WTC11 (cell line): ENCODE results near the gene PCDH1. TPM values are rescaled to one million over a fixed set of nuclear protein-coding genes. Genes with fewer than 3 reads are reported as not detected.

Experiments
- AFF4 ChIP-seq: sonication (generic); formaldehyde crosslinking; IDR thresholded peaks from 2 replicates; pipeline ENCODE4 v1.8.1; 2023; ENCODE audit warnings: mild to moderate bottlenecking, missing genetic modification reagents, borderline replicate concordance
- CBFB ChIP-seq: sonication (generic); formaldehyde crosslinking; IDR thresholded peaks from 2 replicates; pipeline ENCODE4 v1.8.1; 2022; ENCODE audit warnings: mild to moderate bottlenecking, low read depth, missing genetic modification reagents
- CREB1 ChIP-seq: sonication (generic); formaldehyde crosslinking; IDR thresholded peaks from 2 replicates; pipeline ENCODE4 v1.8.0; 2023; ENCODE audit warnings: mild to moderate bottlenecking, missing genetic modification reagents
- E2F5 ChIP-seq: sonication (generic); formaldehyde crosslinking; IDR thresholded peaks from 2 replicates; pipeline ENCODE4 v1.8.1; 2022; ENCODE audit warnings: mild to moderate bottlenecking, moderate library complexity, missing genetic modification reagents
- ETV6 ChIP-seq: sonication (generic); formaldehyde crosslinking; IDR thresholded peaks from 2 replicates; pipeline ENCODE4 v1.8.1; 2022; ENCODE audit warnings: mild to moderate bottlenecking, missing genetic modification reagents
- FOXP1 ChIP-seq: sonication (generic); formaldehyde crosslinking; IDR thresholded peaks from 2 replicates; pipeline ENCODE4 v1.8.0; 2022; ENCODE audit warnings: missing genetic modification reagents, mild to moderate bottlenecking, moderate library complexity, borderline replicate concordance
- GABPB1 ChIP-seq: sonication (generic); formaldehyde crosslinking; IDR thresholded peaks from 2 replicates; pipeline ENCODE4 v1.8.1; 2023; ENCODE audit warnings: mild to moderate bottlenecking, missing genetic modification reagents
- HMGXB4 ChIP-seq: sonication (generic); formaldehyde crosslinking; IDR thresholded peaks from 2 replicates; pipeline ENCODE4 v1.8.1; 2023; ENCODE audit warnings: mild to moderate bottlenecking, moderate library complexity, missing genetic modification reagents
- IRF2 ChIP-seq: sonication (generic); formaldehyde crosslinking; IDR thresholded peaks from 2 replicates; pipeline ENCODE4 v1.8.0; 2022; ENCODE audit warnings: low read depth, missing genetic modification reagents, borderline replicate concordance
- KAT7 ChIP-seq: sonication (generic); formaldehyde crosslinking; IDR thresholded peaks from 2 replicates; pipeline ENCODE4 v1.8.1; 2023; ENCODE audit warnings: missing genetic modification reagents, mild to moderate bottlenecking, borderline replicate concordance
- MLX ChIP-seq: sonication (generic); formaldehyde crosslinking; IDR thresholded peaks from 2 replicates; pipeline ENCODE4 v1.8.1; 2023; ENCODE audit warnings: mild to moderate bottlenecking, missing genetic modification reagents, moderate library complexity
- MYBL2 ChIP-seq: sonication (generic); formaldehyde crosslinking; IDR thresholded peaks from 2 replicates; pipeline ENCODE4 v1.8.1; 2023; ENCODE audit warnings: mild to moderate bottlenecking, moderate library complexity, missing genetic modification reagents
- PRRX2 ChIP-seq: fragments of 250-450 bp; sonication (Bioruptor Pico); IDR thresholded peaks from 2 replicates; pipeline ENCODE4 v1.8.0; 2021; ENCODE audit warnings: mild to moderate bottlenecking
- RELA ChIP-seq: sonication (generic); formaldehyde crosslinking; IDR thresholded peaks from 2 replicates; pipeline ENCODE4 v1.8.1; 2022; ENCODE audit warnings: missing genetic modification reagents, mild to moderate bottlenecking, borderline replicate concordance
- SMAD3 ChIP-seq: sonication (generic); formaldehyde crosslinking; IDR thresholded peaks from 2 replicates; pipeline ENCODE4 v1.8.0; 2022; ENCODE audit warnings: missing genetic modification reagents, mild to moderate bottlenecking, borderline replicate concordance
- TEAD1 ChIP-seq: sonication (generic); formaldehyde crosslinking; IDR thresholded peaks from 2 replicates; pipeline ENCODE4 v1.8.0; 2022; ENCODE audit warnings: mild to moderate bottlenecking, missing genetic modification reagents
- TP53 ChIP-seq: sonication (generic); formaldehyde crosslinking; IDR thresholded peaks from 2 replicates; pipeline ENCODE4 v1.8.1; 2023; ENCODE audit warnings: mild to moderate bottlenecking, missing genetic modification reagents
- ZBTB21 ChIP-seq: sonication (generic); formaldehyde crosslinking; IDR thresholded peaks from 2 replicates; pipeline ENCODE4 v1.8.1; 2023; ENCODE audit warnings: mild to moderate bottlenecking, missing genetic modification reagents, borderline replicate concordance
- ZBTB43 ChIP-seq: sonication (generic); formaldehyde crosslinking; IDR thresholded peaks from 2 replicates; pipeline ENCODE4 v1.8.1; 2023; ENCODE audit warnings: mild to moderate bottlenecking, missing genetic modification reagents
- ZNF263 ChIP-seq: sonication (generic); formaldehyde crosslinking; IDR thresholded peaks from 2 replicates; pipeline ENCODE4 v1.8.1; 2022; ENCODE audit warnings: low read depth, mild to moderate bottlenecking, moderate library complexity, missing genetic modification reagents
- ZNF281 ChIP-seq: sonication (generic); formaldehyde crosslinking; IDR thresholded peaks from 2 replicates; pipeline ENCODE4 v1.8.0; 2023; ENCODE audit warnings: mild to moderate bottlenecking, missing genetic modification reagents
- ZNF423 ChIP-seq: fragments of 250-450 bp; sonication (Bioruptor Pico); IDR thresholded peaks from 2 replicates; pipeline ENCODE4 v2.1.2; 2022; ENCODE audit warnings: mild to moderate bottlenecking, moderate library complexity
- ZNF425 ChIP-seq: fragments of 250-450 bp; sonication (Bioruptor Pico); conservative IDR thresholded peaks from 2 replicates; pipeline ENCODE4 v1.9.0; 2021; ENCODE audit warnings: mild to moderate bottlenecking
- total RNA-seq: library from RNA; stranded (reverse); gene quantifications from 3 replicates; pipeline ENCODE4 v1.2.3, GENCODE V29; 2021

Gene PCDH1
- total RNA-seq, 1 experiment from 2014 or later = 105 TPM

GRCh38 chr5:141878711-141879425 is 658 bp upstream of the PCDH1 start (continued):
- TF ChIP-seq TP53 (CRISPR knock-in tag) (no peak; the same call in 1 of the 2 replicates), E2F5 (CRISPR knock-in tag) (peak; percentile 91), TEAD1 (CRISPR knock-in tag) (peak; percentile 27; the same call in 1 of the 2 replicates), ZNF263 (CRISPR knock-in tag) (no peak), HMGXB4 (CRISPR knock-in tag) (peak; percentile 89), IRF2 (CRISPR knock-in tag) (no peak), ZNF281 (CRISPR knock-in tag) (peak; percentile 98), MYBL2 (0 out of 2 replicates have a peak, but pooled peaks have one; percentile 49), ZNF423 (CRISPR knock-in tag) (peak; percentile 69), PRRX2 (CRISPR knock-in tag) (no peak), RELA (no peak; the same call in 1 of the 2 replicates), SMAD3 (0 out of 2 replicates have a peak, but pooled peaks have one; percentile 14), KAT7 (CRISPR knock-in tag) (no peak), CREB1 (0 out of 2 replicates have a peak, but pooled peaks have one; percentile 51), GABPB1 (CRISPR knock-in tag) (no peak), CBFB (CRISPR knock-in tag) (no peak), ZNF425 (CRISPR knock-in tag) (no peak), MLX (no peak), AFF4 (CRISPR knock-in tag) (no peak; the same call in 1 of the 2 replicates), FOXP1 (CRISPR knock-in tag) (peak; percentile 84; the same call in 1 of the 2 replicates), ZBTB43 (CRISPR knock-in tag) (peak; percentile 100), ETV6 (peak; percentile 87), ZBTB21 (CRISPR knock-in tag) (peak; percentile 84; the same call in 1 of the 2 replicates)
